ENCODE results near the gene SATB2.

Gene SATB2

GRCh38 chr2:199457147-199458008, at the start of gene SATB2:
TSS of gene SATB2 (minus strand) at chr2:199457939. CDS start at chr2:199456037, 1,902 bp downstream.
- no peak for DNase-seq (ENCODE audit: low read depth in 2 of 2)

- DNase-seq (ENCODE audit: low read depth in 2 of 2): no peak
These were observed 48.1 kb upstream of the SATB2 start for GRCh38 chr2:199505755-199506403.

GRCh38 chr2:199503148-199503547, 45.4 kb upstream of the SATB2 start:
- no peak for DNase-seq (ENCODE audit: low read depth in 2 of 2)

- DNase-seq (ENCODE audit: low read depth in 2 of 2): no peak
These were observed 41.3 kb upstream of the SATB2 start for GRCh38 chr2:199499005-199499404.

- DNase-seq (ENCODE audit: low read depth in 2 of 2): no peak
These were observed 37.4 kb upstream of the SATB2 start for GRCh38 chr2:199495147-199495546.

GRCh38 chr2:199490049-199490448, 32.3 kb upstream of the SATB2 start:
- DNase-seq (ENCODE audit: low read depth in 2 of 2): no peak

- peak in 1 of 2 donors; percentile 12 for DNase-seq (ENCODE audit: low read depth in 2 of 2)
These were observed 31.1 kb upstream of the SATB2 start for GRCh38 chr2:199488772-199489400.

GRCh38 chr2:199485732-199486335, 28.1 kb upstream of the SATB2 start:
- DNase-seq (ENCODE audit: low read depth in 2 of 2): no peak

- no peak for DNase-seq (ENCODE audit: low read depth in 2 of 2)
These were observed 27.2 kb upstream of the SATB2 start for GRCh38 chr2:199484927-199485326.

GRCh38 chr2:199480966-199481365, 23.2 kb upstream of the SATB2 start:
- DNase-seq (ENCODE audit: low read depth in 2 of 2): no peak

GRCh38 chr2:199477277-199477834, 19.6 kb upstream of the SATB2 start:
- no peak for DNase-seq (ENCODE audit: low read depth in 2 of 2)

- no peak for DNase-seq (ENCODE audit: low read depth in 2 of 2)
These were observed 13.8 kb upstream of the SATB2 start for GRCh38 chr2:199471443-199472057.

GRCh38 chr2:199470672-199471442, 13.1 kb upstream of the SATB2 start:
- DNase-seq (ENCODE audit: low read depth in 2 of 2): no peak

- DNase-seq (ENCODE audit: low read depth in 2 of 2): no peak
These were observed 12.6 kb upstream of the SATB2 start for GRCh38 chr2:199470361-199470671.

GRCh38 chr2:199469514-199470360, 12.0 kb upstream of the SATB2 start:
- no peak for DNase-seq (ENCODE audit: low read depth in 2 of 2)

GRCh38 chr2:199468561-199469513, 11.1 kb upstream of the SATB2 start:
- no peak for DNase-seq (ENCODE audit: low read depth in 2 of 2)

GRCh38 chr2:199467066-199467822, 9.5 kb upstream of the SATB2 start:
- DNase-seq (ENCODE audit: low read depth in 2 of 2): no peak

GRCh38 chr2:199466692-199467065, 8.9 kb upstream of the SATB2 start:
- DNase-seq (ENCODE audit: low read depth in 2 of 2): no peak

All from stimulated activated CD8-positive, alpha-beta memory T cell treated with anti-CD3 and anti-CD28 coated beads, Interleukin-7, amount 100 ng/mL, for 1 hour (primary cell).